Activated naive CD4-positive, alpha-beta T cell treated with anti-CD3 and anti-CD28 coated beads, Interleukin-2, amount 10 ng/mL, durations not matched to agents 7 days and 5 days (primary cell): Measurements from ENCODE around the gene MICU2.
A peak's percentile ranks its signal among the peaks of the same experiment; 100 is the strongest.
"Not testable (repeated sequence)": the region's sequence is repeated elsewhere in the genome, so short reads cannot be mapped to it uniquely, and the experiment has no call there.

Experiments
- CTCF ChIA-PET: fragments of 350-600 bp; sonication (Branson Sonifier 250); formaldehyde crosslinking; loops from one replicate; lab custom pipeline; 2021; ENCODE audit warnings: antibody characterized with exemption; lab: Charles Lee
- DNase-seq: peaks from one replicate; pipeline ENCODE4 v3.0.0-alpha.2; 2020
- H3K27ac Mint-ChIP-seq: one replicate; pipeline ENCODE4 v1.8.0; 2021; ENCODE audit warnings: mild to moderate bottlenecking, moderate library complexity, mixed read lengths
- H3K27me3 Mint-ChIP-seq: one replicate; pipeline ENCODE4 v1.8.0; 2021; ENCODE audit warnings: mild to moderate bottlenecking, mixed read lengths
- H3K36me3 Mint-ChIP-seq: one replicate; pipeline ENCODE4 v1.8.0; 2021; ENCODE audit warnings: mixed read lengths
- H3K4me1 Mint-ChIP-seq: one replicate; pipeline ENCODE4 v1.8.0; 2021; ENCODE audit warnings: mixed read lengths
- H3K4me3 Mint-ChIP-seq: one replicate; pipeline ENCODE4 v1.8.0; 2021; ENCODE audit warnings: mild to moderate bottlenecking, moderate library complexity, mixed read lengths
- H3K9me3 Mint-ChIP-seq: one replicate; pipeline ENCODE4 v1.8.0; 2021; ENCODE audit warnings: mixed read lengths

The MICU2 gene

DNA sequence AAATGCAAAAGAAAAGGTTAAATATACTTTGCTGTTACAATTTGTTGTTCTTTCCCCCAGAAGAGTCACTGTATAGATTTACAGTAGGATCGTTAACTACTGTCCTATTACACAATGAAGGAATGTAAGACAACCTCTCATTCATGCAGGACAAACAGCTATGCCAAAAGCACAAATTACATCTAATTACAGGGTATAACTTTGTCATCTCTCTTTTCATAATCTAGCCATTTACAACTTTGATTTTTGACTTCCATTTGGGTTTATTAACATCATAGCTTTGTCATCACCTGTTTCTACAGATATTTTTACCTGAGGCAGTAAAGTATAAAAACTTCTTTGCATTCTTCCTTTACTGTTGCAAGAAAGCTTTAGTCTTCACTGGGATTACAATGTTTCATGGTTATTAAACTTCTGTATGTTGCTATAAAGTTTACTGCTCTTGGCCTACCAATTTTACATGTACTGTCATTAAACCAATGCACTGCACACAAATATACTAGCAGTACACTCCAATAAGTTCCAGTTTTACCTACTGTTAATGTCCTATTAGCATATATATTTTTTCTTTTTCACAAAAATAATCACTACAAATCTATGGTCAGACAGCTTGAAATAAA lies 18.9 kb downstream of the MICU2 start:
- no peak for DNase-seq
- peaks cover 9% of the 10 kb centered on the region for H3K4me1 Mint-ChIP-seq
- H3K4me3 Mint-ChIP-seq = no peak overlapping the region
- CTCF ChIA-PET = no interaction called here
- no peaks in the 10 kb centered on the region for H3K27me3 Mint-ChIP-seq
- peaks cover 20% of the 10 kb centered on the region for H3K36me3 Mint-ChIP-seq
- no peak overlapping the region for H3K27ac Mint-ChIP-seq
- peaks cover 16% of the 10 kb centered on the region for H3K9me3 Mint-ChIP-seq

DNA sequence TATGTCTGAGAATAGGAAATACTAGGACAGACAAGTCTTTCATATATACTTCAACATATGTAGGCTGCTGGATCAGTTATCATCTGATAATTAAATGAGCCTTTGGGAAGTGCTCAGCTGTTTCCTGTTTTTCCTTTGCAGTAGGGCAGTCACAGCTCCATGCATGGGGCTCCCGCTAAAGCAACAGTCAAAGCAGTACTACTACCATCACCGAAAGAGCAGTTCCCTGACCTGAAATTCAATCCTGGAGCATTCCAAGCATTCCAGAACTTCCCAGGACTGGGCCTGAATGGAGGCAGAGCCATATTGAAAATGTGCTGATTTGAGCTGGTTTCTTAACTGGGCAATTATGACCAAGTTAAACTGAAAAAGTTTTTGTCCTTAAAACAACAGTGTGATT lies 20.5 kb downstream of the MICU2 start:
- H3K9me3 Mint-ChIP-seq = peaks cover 11% of the 10 kb centered on the region
- DNase-seq = no peak
- H3K36me3 Mint-ChIP-seq = peaks cover 19% of the 10 kb centered on the region
- H3K27ac Mint-ChIP-seq = no peak overlapping the region
- CTCF ChIA-PET = no interaction called here
- H3K4me3 Mint-ChIP-seq = no peak overlapping the region
- H3K27me3 Mint-ChIP-seq = no peaks in the 10 kb centered on the region
- H3K4me1 Mint-ChIP-seq = peaks cover 11% of the 10 kb centered on the region

DNA sequence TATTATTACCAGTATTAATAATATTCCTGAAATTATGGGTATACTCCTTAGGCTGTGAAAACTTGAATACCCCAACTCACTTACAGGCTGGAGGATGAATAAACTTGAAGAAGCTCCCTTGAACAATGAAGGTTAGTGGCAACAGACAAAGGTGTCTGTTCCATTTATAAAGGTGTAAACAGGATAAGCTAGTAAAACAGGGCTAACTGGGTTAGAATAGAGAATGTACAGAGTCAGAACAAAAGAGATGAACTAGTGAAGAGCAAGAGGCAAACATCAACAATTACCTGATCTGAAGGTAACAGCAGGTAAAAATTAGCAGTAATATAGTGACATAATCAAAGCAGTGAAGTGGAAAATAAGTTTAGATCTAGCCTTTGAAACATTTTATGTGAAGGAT lies 23.2 kb downstream of the MICU2 start:
- peaks cover 11% of the 10 kb centered on the region for H3K9me3 Mint-ChIP-seq
- CTCF ChIA-PET = no interaction called here
- no peak overlapping the region for H3K27ac Mint-ChIP-seq
- H3K4me1 Mint-ChIP-seq = peaks cover 15% of the 10 kb centered on the region
- H3K36me3 Mint-ChIP-seq = peaks cover 21% of the 10 kb centered on the region
- no peak for DNase-seq
- H3K27me3 Mint-ChIP-seq = no peaks in the 10 kb centered on the region
- no peak overlapping the region for H3K4me3 Mint-ChIP-seq

DNA sequence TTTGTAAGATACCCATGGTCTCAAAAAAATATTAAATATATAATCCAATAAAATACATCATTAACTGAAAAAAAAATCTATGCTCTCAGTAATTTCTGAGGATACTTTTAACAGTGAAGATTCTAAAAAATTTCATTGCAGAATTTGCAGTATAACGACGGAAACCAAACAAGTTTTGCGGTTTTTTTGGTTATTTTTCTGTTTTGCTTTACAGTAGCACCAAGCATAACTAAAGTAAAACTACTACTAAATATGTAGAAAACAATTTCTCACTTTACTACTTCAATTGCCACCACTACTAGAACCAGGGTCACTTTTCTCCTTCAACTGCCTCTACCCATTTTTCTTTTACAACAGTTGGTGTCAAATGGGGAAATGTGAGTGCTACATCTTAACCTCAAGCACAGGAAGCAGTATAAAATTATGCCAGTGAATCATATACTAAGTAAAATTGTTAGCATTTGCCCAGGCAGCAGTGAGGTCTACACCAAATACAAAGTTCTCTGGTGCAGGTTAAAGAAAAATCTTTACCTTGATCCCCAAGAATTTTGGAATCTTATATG lies 24.1 kb downstream of the MICU2 start:
- no peak for DNase-seq
- peaks cover 11% of the 10 kb centered on the region for H3K9me3 Mint-ChIP-seq
- peaks cover 15% of the 10 kb centered on the region for H3K4me1 Mint-ChIP-seq
- CTCF ChIA-PET = no interaction called here
- peak overlapping the region; percentile 65 for H3K27ac Mint-ChIP-seq
- H3K27me3 Mint-ChIP-seq = no peaks in the 10 kb centered on the region
- H3K4me3 Mint-ChIP-seq = no peak overlapping the region
- H3K36me3 Mint-ChIP-seq = peaks cover 23% of the 10 kb centered on the region

DNA sequence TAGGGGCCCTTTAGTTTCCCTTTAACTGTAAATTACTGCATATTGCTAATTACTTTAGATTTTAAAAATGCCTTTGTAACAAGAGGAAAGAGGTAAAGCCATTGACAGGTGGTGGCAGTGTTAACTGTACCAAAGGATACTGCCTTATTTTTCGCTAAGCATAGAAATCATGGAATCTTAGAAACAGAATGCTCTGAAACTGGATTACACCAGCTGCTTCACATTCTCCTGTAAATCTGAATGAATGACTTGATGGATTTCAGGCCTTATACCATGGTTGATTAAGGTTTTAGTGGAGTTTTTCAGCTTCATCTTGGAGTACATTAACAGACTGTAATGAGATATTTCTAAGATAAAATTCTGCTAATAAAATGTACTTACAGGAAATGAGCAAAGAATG lies 25.2 kb downstream of the MICU2 start:
- Mint-ChIP-seq H3K27ac (no peak overlapping the region), H3K9me3 (peaks cover 11% of the 10 kb centered on the region), H3K4me3 (no peak overlapping the region), H3K27me3 (no peaks in the 10 kb centered on the region), H3K36me3 (peaks cover 20% of the 10 kb centered on the region), H3K4me1 (peaks cover 15% of the 10 kb centered on the region)
- no peak for DNase-seq
- CTCF ChIA-PET = no interaction called here

DNA sequence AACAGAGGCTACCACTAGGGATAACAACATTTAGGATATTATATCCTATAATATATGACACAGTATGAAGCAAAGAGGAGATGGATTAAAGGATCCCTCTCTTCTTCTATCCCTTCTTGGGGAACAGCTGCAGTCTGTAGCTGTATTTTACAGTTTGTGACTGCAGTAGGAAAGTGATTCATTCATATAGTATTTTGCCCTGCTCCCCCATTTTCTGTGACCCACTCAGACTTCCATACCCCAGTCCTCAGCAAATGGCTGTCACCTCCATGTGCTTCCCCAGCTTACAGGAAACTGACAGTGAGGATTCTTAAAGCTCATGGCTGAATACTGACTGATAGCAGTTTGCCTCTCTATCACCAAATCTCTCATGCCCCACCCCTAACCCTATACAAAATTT lies 27.5 kb downstream of the MICU2 start:
- peaks cover 15% of the 10 kb centered on the region for H3K4me1 Mint-ChIP-seq
- H3K27me3 Mint-ChIP-seq = no peaks in the 10 kb centered on the region
- no peak overlapping the region for H3K4me3 Mint-ChIP-seq
- DNase-seq = no peak
- H3K36me3 Mint-ChIP-seq = peaks cover 8% of the 10 kb centered on the region
- no peaks in the 10 kb centered on the region for H3K9me3 Mint-ChIP-seq
- H3K27ac Mint-ChIP-seq = no peak overlapping the region
- CTCF ChIA-PET = no interaction called here

DNA sequence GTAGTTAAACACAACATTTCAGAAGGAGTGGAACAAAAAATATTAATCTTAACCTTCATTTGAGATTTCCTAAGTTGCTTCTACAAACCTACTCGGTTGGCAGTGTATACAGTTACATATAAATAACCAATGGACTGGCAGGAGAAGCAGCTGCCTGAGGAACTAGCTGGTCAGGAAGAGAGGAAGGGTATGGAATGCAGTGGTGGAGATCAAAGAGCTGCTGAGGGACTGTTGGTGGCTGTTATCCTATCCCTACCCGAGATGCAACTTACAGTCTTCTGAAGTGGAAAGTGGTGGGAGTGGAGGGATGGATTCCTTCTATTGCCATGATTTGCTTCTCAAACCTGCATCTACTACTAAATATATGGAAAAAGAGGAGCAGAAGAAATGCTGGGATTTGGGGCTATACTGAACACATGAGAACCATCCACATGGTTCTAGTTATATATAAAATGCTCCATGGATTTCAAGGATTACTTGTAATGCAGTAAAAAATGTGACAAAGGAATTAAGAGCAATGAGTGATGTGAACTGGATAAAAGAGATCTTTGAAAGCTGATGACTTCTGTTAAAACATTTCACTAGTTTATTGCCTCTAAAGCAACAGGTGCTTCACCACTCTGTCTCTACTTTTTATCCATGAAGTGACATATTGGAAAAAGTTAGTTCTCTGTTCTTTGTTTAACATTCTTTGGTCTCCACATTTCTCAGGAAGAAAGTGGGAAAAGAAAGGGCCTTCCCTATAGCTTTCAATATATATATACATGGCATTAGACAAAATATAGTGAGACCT lies 29.9 kb downstream of the MICU2 start:
- no peak for DNase-seq
- Mint-ChIP-seq H3K27ac (no peak overlapping the region), H3K9me3 (no peaks in the 10 kb centered on the region), H3K4me1 (peaks cover 4% of the 10 kb centered on the region), H3K27me3 (no peaks in the 10 kb centered on the region), H3K36me3 (peaks cover 4% of the 10 kb centered on the region), H3K4me3 (no peak overlapping the region)
- CTCF ChIA-PET = no interaction called here

DNA sequence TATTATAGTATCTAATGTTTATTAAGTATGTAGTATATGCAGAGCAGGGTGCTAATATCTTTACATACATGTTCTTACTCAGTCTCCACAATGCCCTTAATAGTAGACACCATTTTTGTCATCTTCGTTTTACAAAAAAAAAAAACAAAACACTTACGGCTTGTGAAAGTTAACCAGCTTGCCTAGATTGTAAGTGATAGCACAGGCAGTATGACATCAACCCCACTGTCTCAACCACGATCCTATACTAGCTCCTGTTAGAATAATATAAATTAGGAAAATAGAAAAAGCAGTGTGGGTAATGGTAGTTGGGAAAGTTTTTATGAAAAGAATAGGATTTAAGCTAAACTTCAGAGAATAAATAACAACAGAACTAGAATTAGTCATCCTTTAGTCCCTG lies 34.3 kb downstream of the MICU2 start:
- CTCF ChIA-PET = interaction anchor here (2.7 kb wide), 1 partner anchor 11 kb away, joined by 11 read pairs; no protein-coding TSS in a partner anchor

DNA sequence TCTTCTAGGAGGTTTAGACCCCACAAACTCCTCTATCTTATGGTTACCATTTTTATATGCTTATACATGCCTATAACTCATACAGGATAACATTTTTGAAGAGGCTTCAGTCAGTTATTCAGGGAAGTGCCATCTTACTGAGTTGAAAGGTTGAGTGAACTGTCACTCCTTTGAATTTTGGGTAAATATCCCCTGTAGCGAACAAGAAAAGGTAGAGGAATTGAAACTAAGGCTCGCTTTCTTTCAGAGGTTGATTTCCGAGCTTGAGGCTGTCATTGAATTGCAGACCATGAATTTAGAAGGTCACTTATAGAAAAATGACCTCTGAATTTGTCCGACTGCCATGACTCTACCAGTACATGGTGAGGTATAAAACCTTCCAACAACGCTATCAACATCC lies 35.1 kb downstream of the MICU2 start:
- peaks cover 12% of the 10 kb centered on the region for H3K36me3 Mint-ChIP-seq
- H3K27ac Mint-ChIP-seq = no peak overlapping the region
- no peaks in the 10 kb centered on the region for H3K9me3 Mint-ChIP-seq
- H3K4me1 Mint-ChIP-seq = no peaks in the 10 kb centered on the region
- CTCF ChIA-PET = interaction anchor here (2.7 kb wide), 1 partner anchor 10 kb away, joined by 11 read pairs; no protein-coding TSS in a partner anchor
- H3K27me3 Mint-ChIP-seq = no peaks in the 10 kb centered on the region
- H3K4me3 Mint-ChIP-seq = no peak overlapping the region
- no peak for DNase-seq

More for the DNA sequence above, 34.3 kb downstream of the MICU2 start:
- Mint-ChIP-seq H3K4me3 (no peak overlapping the region), H3K27me3 (no peaks in the 10 kb centered on the region), H3K4me1 (no peaks in the 10 kb centered on the region), H3K9me3 (no peaks in the 10 kb centered on the region), H3K27ac (no peak overlapping the region), H3K36me3 (peaks cover 5% of the 10 kb centered on the region)
- no peak for DNase-seq

DNA sequence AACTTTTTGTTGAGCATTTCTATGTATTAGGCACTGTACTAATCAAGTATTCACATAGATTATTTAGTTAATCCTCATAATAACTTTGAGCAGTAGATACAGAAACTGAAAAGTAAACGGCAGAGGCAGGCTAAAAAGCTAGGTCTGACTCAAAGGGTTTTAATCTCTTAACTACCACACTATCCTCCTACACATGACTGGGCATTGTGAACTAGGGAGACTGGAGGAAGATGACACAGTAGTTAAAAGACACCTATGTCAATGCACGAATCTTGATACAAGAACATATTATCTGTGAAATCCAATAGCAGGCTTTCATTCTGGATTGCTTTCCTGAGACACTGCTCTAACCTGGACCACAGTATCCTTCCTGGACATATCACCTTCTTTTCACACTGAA lies 36.3 kb downstream of the MICU2 start:
- H3K4me3 Mint-ChIP-seq = no peak overlapping the region
- no peak overlapping the region for H3K27ac Mint-ChIP-seq
- CTCF ChIA-PET = interaction anchor here (2.7 kb wide), 1 partner anchor 9 kb away, joined by 11 read pairs; no protein-coding TSS in a partner anchor
- H3K36me3 Mint-ChIP-seq = peaks cover 21% of the 10 kb centered on the region
- no peaks in the 10 kb centered on the region for H3K4me1 Mint-ChIP-seq
- no peaks in the 10 kb centered on the region for H3K27me3 Mint-ChIP-seq
- no peak for DNase-seq
- no peaks in the 10 kb centered on the region for H3K9me3 Mint-ChIP-seq

DNA sequence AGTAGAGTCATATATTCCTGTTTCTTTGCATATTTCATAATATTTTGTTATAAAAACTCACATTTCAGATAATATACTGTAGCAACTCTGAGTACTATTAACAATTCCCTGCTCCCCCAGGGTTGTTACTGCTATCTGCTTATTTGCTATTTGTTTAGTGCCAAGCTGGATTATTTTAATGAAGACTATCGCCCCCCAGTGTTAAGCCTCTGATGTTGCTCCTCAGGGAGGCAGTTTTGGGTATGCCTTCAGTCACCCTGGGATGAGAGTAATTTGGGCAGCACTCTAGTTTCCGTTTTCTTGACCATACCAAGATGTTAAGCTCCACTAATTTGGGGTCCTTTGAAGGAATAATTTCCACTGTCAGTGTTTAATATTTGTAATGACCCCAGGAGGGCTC lies 46.0 kb downstream of the MICU2 start:
- Mint-ChIP-seq H3K36me3 (peaks cover 28% of the 10 kb centered on the region), H3K27ac (no peak overlapping the region), H3K4me1 (no peaks in the 10 kb centered on the region), H3K27me3 (no peaks in the 10 kb centered on the region), H3K9me3 (peaks cover 3% of the 10 kb centered on the region), H3K4me3 (no peak overlapping the region)
- peak; percentile 25 for DNase-seq
- CTCF ChIA-PET = interaction anchor here (1.1 to 2.1 kb wide), 3 partner anchors 10 to 26 kb away, joined by 4 to 11 read pairs (median 4); no protein-coding TSS in a partner anchor

DNA sequence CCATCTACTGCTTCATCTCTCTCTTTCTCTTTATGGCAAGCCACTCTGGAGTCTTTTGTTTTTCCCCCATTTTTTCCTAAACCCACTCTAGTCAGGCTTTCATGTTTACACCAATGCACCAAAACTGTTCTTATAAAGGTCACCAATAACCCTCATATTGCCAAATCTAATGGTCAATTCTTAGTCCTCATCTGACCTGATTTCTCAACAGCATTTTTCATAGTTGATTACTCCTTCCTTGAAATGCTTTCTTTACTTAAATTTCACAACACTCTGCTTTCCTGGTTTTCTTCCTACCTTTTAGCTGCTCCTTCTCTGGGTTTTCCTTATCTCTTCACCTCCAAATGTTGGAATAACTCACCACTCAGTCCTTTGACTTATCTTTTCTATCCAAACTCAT lies 47.9 kb downstream of the MICU2 start:
- Mint-ChIP-seq H3K4me3 (no peak overlapping the region), H3K4me1 (no peaks in the 10 kb centered on the region), H3K27me3 (no peaks in the 10 kb centered on the region), H3K27ac (no peak overlapping the region), H3K9me3 (peaks cover 3% of the 10 kb centered on the region), H3K36me3 (peaks cover 25% of the 10 kb centered on the region)
- CTCF ChIA-PET = no interaction called here
- DNase-seq = no peak

DNA sequence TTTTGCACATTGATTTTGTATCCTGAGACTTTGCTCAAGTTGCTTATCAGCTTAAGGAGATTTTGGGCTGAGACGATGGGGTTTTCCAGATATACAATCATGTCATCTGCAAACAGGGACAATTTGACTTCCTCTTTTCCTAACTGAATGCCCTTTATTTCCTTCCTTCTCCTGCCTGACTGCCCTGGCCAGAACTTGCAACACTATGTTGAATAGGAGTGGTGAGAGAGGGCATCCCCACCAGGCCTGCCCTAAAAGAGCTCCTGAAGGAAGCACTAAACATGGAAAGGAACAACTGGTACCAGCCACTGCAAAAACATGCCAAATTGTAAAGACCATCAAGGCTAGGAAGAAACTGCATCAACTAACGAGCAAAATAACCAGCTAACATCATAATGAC lies 50.7 kb downstream of the MICU2 start:
- H3K9me3 Mint-ChIP-seq, H3K27ac Mint-ChIP-seq, H3K4me3 Mint-ChIP-seq, H3K4me1 Mint-ChIP-seq, H3K27me3 Mint-ChIP-seq, CTCF ChIA-PET, DNase-seq: not testable (repeated sequence)
- H3K36me3 Mint-ChIP-seq = peaks cover 24% of the 10 kb centered on the region

DNA sequence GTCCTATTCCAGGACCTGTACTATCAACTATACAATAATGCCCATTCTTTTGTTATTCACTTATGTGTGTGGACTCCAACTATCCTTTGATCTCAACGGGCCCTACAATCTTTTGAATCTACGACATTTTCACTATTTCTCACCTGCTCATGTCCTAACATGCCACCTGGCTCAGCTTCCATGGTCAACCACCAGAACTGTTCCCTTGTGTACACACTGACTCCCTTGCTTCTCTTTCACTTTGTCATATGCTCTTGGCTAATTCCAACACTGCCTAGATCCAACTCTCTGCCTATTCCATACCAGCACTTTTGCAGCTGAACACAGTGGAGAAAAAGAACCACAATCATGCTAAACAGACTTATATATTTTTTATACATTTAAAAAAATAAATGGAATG lies 53.1 kb downstream of the MICU2 start:
- no peak for DNase-seq
- CTCF ChIA-PET = no interaction called here

More for the DNA sequence above, 53.1 kb downstream of the MICU2 start:
- Mint-ChIP-seq H3K4me1 (no peaks in the 10 kb centered on the region), H3K36me3 (peaks cover 19% of the 10 kb centered on the region), H3K27ac (no peak overlapping the region), H3K27me3 (no peaks in the 10 kb centered on the region), H3K4me3 (no peak overlapping the region), H3K9me3 (peaks cover 3% of the 10 kb centered on the region)
